Esophagus muscularis mucosa (tissue), 4 donors: Measurements from ENCODE around the gene DAPK1.

Source experiments
- CTCF ChIP-seq, 3 experiments: fragments of 200-600 bp in 2 of 3; fragments of 450-650 bp in 1 of 3; sonication (generic) in 2 of 3; IDR thresholded peaks; one replicate each; pipeline ENCODE4 v1.5.1; 2017 to 2019; ENCODE audit warnings: antibody characterized with exemption in 3 of 3, mild to moderate bottlenecking in 2 of 3, moderate library complexity in 1 of 3
- EP300 ChIP-seq: sonication (generic); formaldehyde crosslinking; IDR thresholded peaks from one replicate; pipeline ENCODE4 v1.6.1; 2017; ENCODE audit warnings: antibody characterized with exemption
- POLR2A ChIP-seq: fragments of 450-650 bp; IDR thresholded peaks from one replicate; pipeline ENCODE4 v1.6.1; 2017; ENCODE audit warnings: antibody characterized with exemption, moderate library complexity, mild to moderate bottlenecking, low read depth
- POLR2AphosphoS5 ChIP-seq, 2 donors: sonication (generic); formaldehyde crosslinking; IDR thresholded peaks; one replicate each; pipeline ENCODE4 v1.6.1; 2017; ENCODE audit warnings: antibody characterized with exemption in 2 of 2

GRCh38 chr9:87545858-87546257, 48.2 kb downstream of the DAPK1 start:
- TF ChIP-seq POLR2AphosphoS5 (IDR thresholded peaks at IDR 0.05) (no peak), CTCF (IDR thresholded peaks at IDR 0.05) (no peak), POLR2A (no peak), EP300 (no peak)
